Suppressor macrophage (primary cell): ENCODE results near the gene CPS1.
A peak's percentile ranks its signal among the peaks of the same experiment; 100 is the strongest.

Source experiments
- DNase-seq, 4 experiments: peaks; one replicate each; pipeline ENCODE4 v3.0.0-alpha.2; 2020 to 2022

Gene CPS1

GRCh38 chr2:210611466-210611865 lies 55.1 kb downstream of the CPS1 start:
- no peak for DNase-seq

GRCh38 chr2:210616074-210616473 lies 59.7 kb downstream of the CPS1 start:
- no peak for DNase-seq

GRCh38 chr2:210617318-210617717 lies 60.9 kb downstream of the CPS1 start:
- DNase-seq = no peak

GRCh38 chr2:210617732-210618330 lies 61.4 kb downstream of the CPS1 start:
- DNase-seq = peak in 3 of 4 experiments; percentile 4 to 6 (median 4)

GRCh38 chr2:210620456-210620855 lies 64.1 kb downstream of the CPS1 start:
- DNase-seq = no peak

- DNase-seq = no peak
Measured at GRCh38 chr2:210623506-210623905, 67.1 kb downstream of the CPS1 start.

GRCh38 chr2:210626849-210627248 lies 70.5 kb downstream of the CPS1 start:
- DNase-seq = no peak

- DNase-seq = no peak
Measured at GRCh38 chr2:210630873-210631560, 74.6 kb downstream of the CPS1 start.

GRCh38 chr2:210633699-210634098 lies 77.3 kb downstream of the CPS1 start:
- DNase-seq = no peak

GRCh38 chr2:210635257-210635656 lies 78.9 kb downstream of the CPS1 start:
- no peak for DNase-seq

GRCh38 chr2:210642333-210642732 lies 85.9 kb downstream of the CPS1 start:
- DNase-seq = no peak

GRCh38 chr2:210647151-210647550 lies 90.8 kb downstream of the CPS1 start:
- no peak for DNase-seq

- DNase-seq = no peak
Measured at GRCh38 chr2:210654091-210654490, 97.7 kb downstream of the CPS1 start.

GRCh38 chr2:210655229-210655975 lies 99.0 kb downstream of the CPS1 start:
- no peak for DNase-seq

GRCh38 chr2:210657874-210658273 lies 101.5 kb downstream of the CPS1 start:
- DNase-seq = no peak

GRCh38 chr2:210660751-210661150 lies 104.4 kb downstream of the CPS1 start:
- no peak for DNase-seq

GRCh38 chr2:210662560-210662959 lies 106.2 kb downstream of the CPS1 start:
- DNase-seq = no peak

GRCh38 chr2:210663631-210664089 lies 107.3 kb downstream of the CPS1 start:
- no peak for DNase-seq

GRCh38 chr2:210667711-210668110 lies 111.3 kb downstream of the CPS1 start:
- DNase-seq = no peak

- no peak for DNase-seq
Measured at GRCh38 chr2:210671065-210671464, 114.7 kb downstream of the CPS1 start.

GRCh38 chr2:210673117-210673516 lies 116.7 kb downstream of the CPS1 start:
- DNase-seq = no peak

GRCh38 chr2:210676067-210676466 lies 119.7 kb downstream of the CPS1 start:
- DNase-seq = no peak

- DNase-seq = no peak
Measured at GRCh38 chr2:210681491-210681890, 125.1 kb downstream of the CPS1 start.

GRCh38 chr2:210686401-210686800 lies 130.0 kb downstream of the CPS1 start:
- no peak for DNase-seq
